Parathyroid adenoma (tissue), 2 donors: ENCODE measurements around the gene PIP5KL1.
"Not testable (repeated sequence)": the region's sequence is repeated elsewhere in the genome, so short reads cannot be mapped to it uniquely, and the experiment has no call there.

ENCODE experiments used
- H2AFZ ChIP-seq: fragments of 300-600 bp; sonication (generic); one replicate; pipeline ENCODE4 v1.7.0; 2017; ENCODE audit warnings: antibody characterized with exemption, mild to moderate bottlenecking
- H3K27ac ChIP-seq: fragments of 300-600 bp; sonication (generic); one replicate; pipeline ENCODE4 v1.7.0; 2017
- H3K27me3 ChIP-seq: fragments of 300-600 bp; sonication (generic); one replicate; pipeline ENCODE4 v1.7.0; 2017; ENCODE audit warnings: low read length; ENCODE audit not compliant: control insufficient read depth, insufficient read depth
- H3K36me3 ChIP-seq: fragments of 300-600 bp; sonication (generic); one replicate; pipeline ENCODE4 v1.7.0; 2017; ENCODE audit warnings: low read length; ENCODE audit not compliant: control insufficient read depth, insufficient read depth
- H3K4me1 ChIP-seq: fragments of 300-600 bp; sonication (generic); one replicate; pipeline ENCODE4 v1.7.0; 2017; ENCODE audit warnings: control low read depth
- H3K4me2 ChIP-seq: fragments of 300-600 bp; sonication (generic); one replicate; pipeline ENCODE4 v1.7.0; 2017; ENCODE audit warnings: low read length
- H3K4me3 ChIP-seq: fragments of 300-600 bp; sonication (generic); one replicate; pipeline ENCODE4 v1.7.0; 2017; ENCODE audit warnings: low read depth, low read length
- H3K79me2 ChIP-seq: fragments of 300-600 bp; sonication (generic); one replicate; pipeline ENCODE4 v1.7.0; 2017; ENCODE audit warnings: control low read depth
- H3K9ac ChIP-seq: fragments of 300-600 bp; sonication (generic); one replicate; pipeline ENCODE4 v1.7.0; 2017; ENCODE audit warnings: mild to moderate bottlenecking
- H3K9me3 ChIP-seq: fragments of 300-600 bp; sonication (generic); one replicate; pipeline ENCODE4 v1.7.0; 2017; ENCODE audit warnings: low read length; ENCODE audit not compliant: control insufficient read depth
- CTCF ChIP-seq: fragments of 300-600 bp; sonication (generic); IDR thresholded peaks from one replicate; pipeline ENCODE4 v1.7.0; 2017; ENCODE audit warnings: antibody characterized with exemption, mild to moderate bottlenecking
- donor health status: primary hyperparathyroidism.

PIP5KL1 gene

DNA sequence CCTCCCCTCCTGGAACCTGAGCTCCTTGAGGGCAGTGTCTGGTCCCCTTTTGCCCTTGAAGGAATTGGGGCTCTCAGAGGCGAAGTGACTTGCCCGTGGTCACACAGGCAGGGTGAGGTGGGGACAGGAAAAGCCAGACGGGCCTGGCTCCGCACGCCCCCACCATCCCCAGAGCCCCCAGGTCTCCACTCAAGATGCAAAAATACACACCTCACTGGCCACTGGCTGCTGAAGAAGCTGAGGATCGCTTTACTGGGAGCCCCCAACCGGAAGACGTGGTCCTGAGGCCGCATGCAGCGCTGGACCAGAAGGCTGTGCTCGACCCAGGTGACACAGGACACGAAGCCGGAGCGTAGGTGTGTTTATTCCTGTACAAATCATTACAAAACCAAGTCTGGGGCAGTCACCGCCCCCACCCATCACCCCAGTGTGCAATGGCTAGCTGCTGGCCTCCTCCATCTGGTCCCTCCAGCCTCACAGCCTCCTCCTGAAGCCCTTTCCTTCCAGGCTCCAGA is 45.5 kb downstream of the PIP5KL1 start:
- Histone ChIP-seq H3K4me1 (peaks cover 3% of the 10 kb centered on the region), H3K9me3 (no peaks in the 10 kb centered on the region), H3K4me3 (no peak overlapping the region), H2AFZ (no peak overlapping the region), H3K27me3 (no peaks in the 10 kb centered on the region), H3K4me2 (no peak overlapping the region), H3K79me2 (no peaks in the 10 kb centered on the region), H3K27ac (no peak overlapping the region), H3K36me3 (no peaks in the 10 kb centered on the region), H3K9ac (no peak overlapping the region)
- no peak for TF ChIP-seq CTCF

GRCh38 chr9:127884427-127884911 is 46.1 kb downstream of the PIP5KL1 start:
- no peak overlapping the region for H3K9ac ChIP-seq

GRCh38 chr9:127883959-127884358 is 46.6 kb downstream of the PIP5KL1 start:
- no peak overlapping the region for H3K4me2 ChIP-seq
- peaks cover 3% of the 10 kb centered on the region for H3K4me1 ChIP-seq
- no peak overlapping the region for H2AFZ ChIP-seq
- H3K4me3 ChIP-seq, result no peak overlapping the region
- no peak overlapping the region for H3K27ac ChIP-seq
- H3K9ac ChIP-seq, result no peak overlapping the region
- no peaks in the 10 kb centered on the region for H3K36me3 ChIP-seq
- no peak for TF ChIP-seq CTCF
- H3K27me3 ChIP-seq, result no peaks in the 10 kb centered on the region
- H3K79me2 ChIP-seq, result no peaks in the 10 kb centered on the region
- H3K9me3 ChIP-seq, result no peaks in the 10 kb centered on the region

More at GRCh38 chr9:127884427-127884911, 46.1 kb downstream of the PIP5KL1 start:
- Histone ChIP-seq H3K27me3 (no peaks in the 10 kb centered on the region), H3K4me2 (no peak overlapping the region), H3K9me3 (no peaks in the 10 kb centered on the region), H3K4me3 (no peak overlapping the region), H3K36me3 (no peaks in the 10 kb centered on the region), H3K4me1 (peaks cover 3% of the 10 kb centered on the region), H3K27ac (no peak overlapping the region), H3K79me2 (no peaks in the 10 kb centered on the region), H2AFZ (no peak overlapping the region)
- TF ChIP-seq CTCF, result no peak

DNA sequence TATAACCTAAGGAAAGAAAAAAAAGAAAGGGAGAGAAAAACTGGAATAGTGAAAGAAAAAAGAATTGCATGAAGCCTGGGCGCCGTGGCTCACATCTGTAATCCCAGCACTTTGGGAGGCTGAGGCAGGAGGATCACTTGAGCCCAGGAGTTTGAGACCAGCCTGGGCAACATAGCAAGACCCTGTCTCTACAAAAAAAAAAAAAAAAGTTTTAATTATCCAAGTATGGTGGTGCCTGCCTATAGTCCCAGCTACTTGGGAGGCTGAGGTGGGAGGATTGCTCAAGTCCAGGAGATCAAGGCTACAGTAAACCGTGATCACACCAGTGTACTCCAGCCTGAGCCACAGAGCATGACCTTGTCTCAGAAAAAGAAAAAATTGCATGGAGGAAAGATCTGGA is 48.9 kb downstream of the PIP5KL1 start:
- H3K27me3 ChIP-seq, H3K4me3 ChIP-seq, H3K27ac ChIP-seq, H3K4me2 ChIP-seq, H2AFZ ChIP-seq, H3K36me3 ChIP-seq, H3K79me2 ChIP-seq, H3K9ac ChIP-seq, H3K4me1 ChIP-seq, H3K9me3 ChIP-seq: not testable (repeated sequence)

DNA sequence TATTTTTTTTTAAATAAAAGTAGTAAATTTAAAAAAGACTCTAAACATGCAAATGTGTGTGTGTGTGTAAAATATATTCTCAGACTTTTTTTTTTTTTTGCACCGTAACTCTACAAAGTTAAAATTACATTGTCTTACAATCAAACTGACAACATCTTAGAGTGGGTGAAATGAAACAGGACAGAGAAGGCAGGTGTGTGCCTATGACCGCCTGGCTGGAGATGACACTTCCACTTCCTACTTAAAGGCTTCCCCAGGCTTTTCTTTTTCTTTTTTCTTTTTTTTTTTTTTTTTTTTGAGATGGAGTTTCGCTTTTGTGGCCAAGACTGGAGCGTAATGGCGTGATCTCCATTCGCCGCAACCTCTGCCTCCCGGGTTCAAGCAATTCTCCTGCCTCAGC is 50.4 kb downstream of the PIP5KL1 start:
- Histone ChIP-seq H3K9ac (no peak overlapping the region), H3K4me1 (peaks cover 3% of the 10 kb centered on the region), H3K4me3 (no peak overlapping the region), H2AFZ (no peak overlapping the region), H3K27me3 (no peaks in the 10 kb centered on the region), H3K4me2 (no peak overlapping the region), H3K27ac (no peak overlapping the region), H3K79me2 (no peaks in the 10 kb centered on the region), H3K9me3 (no peaks in the 10 kb centered on the region), H3K36me3 (no peaks in the 10 kb centered on the region)
- no peak for TF ChIP-seq CTCF
